ENCODE results near the gene CTBP1.

CTBP1 gene

GRCh38 chr4:1207603-1208265 lies 41.2 kb downstream of the CTBP1 start:
- no peak for DNase-seq

DNA sequence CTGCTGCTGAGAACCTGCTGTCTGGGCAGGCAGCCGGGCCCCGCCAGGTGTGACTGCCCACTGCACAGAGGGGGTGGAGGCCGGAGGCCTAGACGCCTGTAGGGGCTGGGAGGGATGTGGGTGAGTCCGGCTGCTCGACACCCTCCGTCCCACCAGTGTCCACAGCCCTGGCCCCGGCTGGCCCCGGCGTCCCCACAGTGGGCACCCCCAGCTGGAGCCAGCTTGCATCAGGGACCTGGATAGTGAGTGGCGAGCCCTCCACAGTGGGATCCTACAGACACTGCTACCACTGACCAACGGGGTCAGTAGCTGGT lies 41.8 kb downstream of the CTBP1 start:
- DNase-seq = no peak

DNA sequence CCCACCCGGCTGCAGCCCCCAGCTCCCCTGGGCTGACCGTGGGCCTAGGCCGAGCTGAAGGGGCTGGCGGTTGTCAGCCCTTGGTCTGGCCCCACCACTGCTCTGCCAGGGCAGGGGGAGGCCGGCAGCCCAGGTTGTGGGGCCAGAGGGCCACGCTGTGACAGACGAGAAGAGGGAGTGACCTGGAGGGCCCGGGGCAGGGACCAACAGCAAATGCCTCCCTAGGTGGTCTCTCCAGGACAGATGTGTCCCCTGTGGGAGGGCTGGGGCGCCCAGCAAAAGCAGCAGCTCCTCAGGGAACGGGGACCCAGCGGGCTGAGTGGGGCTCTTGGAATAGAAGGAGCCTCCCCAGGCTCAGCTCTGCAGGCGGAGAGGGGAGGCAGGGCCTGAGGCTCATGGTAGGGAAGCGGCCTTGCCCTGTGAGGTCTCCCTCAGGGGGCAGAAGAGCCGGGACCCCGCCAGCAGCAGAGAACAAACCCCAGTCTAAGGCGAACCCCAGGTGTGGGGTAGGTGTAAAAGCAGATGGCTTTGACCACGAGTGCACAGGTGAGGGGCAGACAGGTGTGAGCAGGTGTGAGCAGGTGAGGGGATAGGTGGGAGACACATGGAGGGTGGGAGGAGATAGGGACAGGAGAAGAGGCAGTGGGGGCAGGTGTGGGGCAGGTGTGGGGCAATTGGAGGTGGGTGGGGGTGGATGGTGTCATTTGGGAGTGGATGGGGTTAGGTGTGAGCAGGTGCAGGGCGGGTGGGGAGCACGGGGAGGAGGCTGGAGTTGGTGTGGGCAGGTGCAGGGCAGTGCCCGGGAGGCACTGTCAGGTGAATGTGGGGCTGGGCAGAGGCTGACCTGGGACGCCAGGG lies 42.4 kb downstream of the CTBP1 start:
- no peak for DNase-seq

GRCh38 chr4:1205586-1206298 lies 43.2 kb downstream of the CTBP1 start:
- no peak for DNase-seq

DNA sequence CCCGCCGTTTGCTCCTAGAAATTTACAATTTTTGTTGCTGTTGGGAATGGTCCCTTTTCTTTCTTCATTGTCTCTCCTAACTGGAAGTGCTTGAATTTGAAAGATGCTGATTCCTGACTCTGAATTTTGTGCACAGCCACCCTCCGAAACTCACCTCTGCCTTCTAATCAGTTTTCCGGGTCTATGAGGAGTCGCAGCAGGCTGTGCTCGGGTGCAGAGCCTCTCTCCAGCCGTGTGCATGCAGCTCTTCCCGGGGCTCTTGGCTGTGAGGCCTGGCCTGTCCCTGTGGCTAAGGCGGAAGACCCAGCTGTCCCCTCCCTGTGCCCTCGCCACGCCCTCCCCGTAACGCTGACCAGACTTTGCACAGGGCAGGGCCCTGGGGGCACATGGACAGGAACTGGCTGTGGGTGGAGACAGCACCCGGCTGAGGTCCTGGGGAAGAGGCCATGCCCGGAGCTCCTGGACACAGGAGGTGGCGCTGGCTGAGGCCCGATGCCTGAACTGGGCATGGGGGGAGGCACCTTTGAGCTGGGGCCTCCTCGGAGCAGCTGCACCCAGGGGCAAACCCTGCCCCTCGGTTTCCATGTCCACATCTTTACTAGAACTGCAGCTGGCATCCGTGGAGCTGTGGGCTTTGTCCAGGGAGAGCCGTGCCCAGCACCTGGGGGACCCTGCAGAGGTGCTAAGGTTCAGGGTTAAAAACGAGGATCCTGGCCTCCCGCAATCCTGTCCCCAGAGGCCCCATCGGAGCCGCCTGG lies 43.9 kb downstream of the CTBP1 start:
- no peak for DNase-seq

- no peak for DNase-seq
These were observed 44.6 kb downstream of the CTBP1 start for GRCh38 chr4:1204286-1204827.

DNA sequence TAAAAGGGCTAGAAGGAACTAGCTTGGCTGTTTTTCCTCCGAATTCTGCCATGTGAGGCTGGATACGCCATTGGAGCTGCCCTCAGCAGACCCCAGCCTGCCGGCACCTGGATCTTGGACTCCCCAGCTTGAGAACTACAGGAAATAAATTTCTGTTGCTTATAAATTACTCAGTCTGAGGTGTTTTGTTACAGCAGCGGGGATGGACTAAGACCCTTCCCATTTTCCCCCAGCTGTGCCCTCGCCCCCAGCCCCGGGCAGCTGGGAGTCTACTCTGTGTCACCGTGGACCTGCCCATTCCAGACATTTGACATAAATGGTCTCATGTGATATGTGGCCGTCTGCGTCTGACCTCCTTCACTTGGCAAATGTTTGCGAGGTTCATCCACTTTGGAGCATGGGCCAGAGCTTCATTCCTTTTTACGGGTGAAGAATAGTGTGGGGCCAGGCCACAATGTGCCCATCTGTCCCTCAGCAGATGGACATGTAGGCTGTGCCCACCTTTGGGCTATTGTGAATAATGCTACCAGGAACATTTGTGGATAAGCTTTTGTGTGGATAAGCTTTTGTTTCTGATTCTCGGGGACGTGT lies 45.8 kb downstream of the CTBP1 start:
- no peak for DNase-seq

GRCh38 chr4:1202526-1203011 lies 46.4 kb downstream of the CTBP1 start:
- no peak for DNase-seq

DNA sequence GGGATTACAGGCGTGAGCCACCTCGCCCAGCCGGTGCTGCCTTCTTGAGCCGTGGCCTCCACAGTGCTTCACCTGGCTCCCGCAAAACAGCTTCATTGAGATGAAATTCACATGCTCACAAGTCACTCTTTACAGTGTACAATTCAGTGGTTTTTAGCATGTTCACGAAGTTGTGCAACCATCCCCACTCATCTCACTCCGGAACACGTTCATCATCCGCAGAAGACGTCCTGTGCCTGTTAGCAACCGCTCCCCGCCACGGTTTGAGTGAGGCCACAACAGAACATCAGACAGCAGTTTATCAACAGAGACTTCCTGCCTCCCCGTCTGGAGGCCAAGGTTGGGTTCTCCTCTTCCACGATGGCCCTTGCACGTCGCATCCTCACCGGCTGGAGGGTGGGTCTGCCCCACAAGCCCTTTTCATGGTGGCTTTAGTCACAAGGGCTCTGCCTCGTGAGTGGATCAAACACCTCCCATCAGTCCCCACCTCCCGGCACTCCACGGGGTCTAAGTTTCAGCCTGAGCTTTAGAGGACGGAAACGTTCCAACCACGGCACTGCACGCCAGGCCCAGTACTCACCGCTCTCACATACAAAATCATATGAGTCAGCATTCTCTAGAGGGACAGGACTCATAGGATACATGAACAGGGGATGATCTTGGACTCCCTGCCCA lies 46.9 kb downstream of the CTBP1 start:
- DNase-seq = peak; percentile 88

GRCh38 chr4:1200425-1201035 lies 48.4 kb downstream of the CTBP1 start:
- no peak for DNase-seq

- DNase-seq = no peak
These were observed 49.2 kb downstream of the CTBP1 start for GRCh38 chr4:1199556-1200331.

- DNase-seq = no peak
These were observed 50.7 kb downstream of the CTBP1 start for GRCh38 chr4:1198098-1198844.

DNA sequence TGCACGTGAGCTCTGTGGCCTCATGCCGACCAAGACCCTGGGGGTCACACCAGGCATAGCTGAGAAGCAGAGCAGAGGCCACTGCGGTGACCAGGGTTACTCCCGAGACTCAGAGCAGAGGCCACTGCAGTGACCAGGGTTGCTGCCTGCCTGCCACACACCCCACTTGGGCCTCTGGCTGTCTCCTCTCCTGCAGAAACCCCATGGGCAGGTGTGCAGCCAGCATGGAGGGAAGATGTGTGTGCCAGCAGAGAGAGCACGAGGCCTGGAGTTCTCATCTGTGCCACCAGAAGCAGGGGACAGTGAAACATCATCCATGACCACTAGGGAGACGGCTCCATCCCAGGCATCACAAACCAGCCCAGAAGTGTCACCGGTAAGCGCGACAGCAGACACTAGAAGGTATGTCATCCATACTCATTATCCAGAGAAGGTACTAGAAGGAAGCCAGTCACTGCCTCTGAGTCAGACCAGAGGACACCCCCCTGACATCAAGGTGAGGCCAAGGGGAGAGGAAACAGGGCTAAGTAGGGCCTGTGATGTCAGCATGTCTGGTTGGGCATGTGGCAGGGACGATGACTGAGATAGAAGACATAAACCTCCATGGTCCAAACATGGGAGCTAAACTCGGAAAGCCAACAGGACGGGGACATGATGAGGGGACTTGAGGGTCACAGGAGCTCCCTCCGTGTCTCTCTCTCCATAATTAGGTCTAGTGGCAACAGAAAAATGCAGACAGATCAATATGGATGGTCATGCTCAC lies 52.3 kb downstream of the CTBP1 start:
- DNase-seq = no peak

DNA sequence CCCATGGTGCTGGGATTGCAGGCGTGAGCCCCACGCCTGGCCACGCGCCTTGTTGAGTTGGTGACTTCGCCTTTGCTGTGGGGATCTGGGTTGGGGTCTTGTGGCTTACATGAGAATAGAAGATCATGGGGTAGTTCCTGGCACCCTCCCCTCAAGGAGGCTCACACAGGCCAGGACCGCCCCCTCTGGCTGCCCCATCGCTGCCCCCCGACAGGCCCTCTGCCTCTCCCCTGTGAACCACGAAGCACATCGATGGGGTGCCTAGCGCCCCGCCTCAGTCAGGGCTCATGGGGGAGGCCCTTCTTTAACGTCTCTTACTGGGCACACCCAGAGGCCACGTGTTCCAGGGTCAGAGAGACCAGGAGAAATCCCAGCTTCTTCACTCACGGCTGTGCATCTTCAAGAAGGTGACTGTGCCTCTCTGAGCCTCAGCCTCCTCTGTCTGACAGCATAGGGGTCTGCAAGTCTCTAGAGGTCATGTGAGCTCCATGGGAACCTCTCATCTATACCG lies 53.0 kb downstream of the CTBP1 start:
- no peak for DNase-seq

- no peak for DNase-seq
These were observed 53.7 kb downstream of the CTBP1 start for GRCh38 chr4:1195109-1195671.

GRCh38 chr4:1194010-1194900 lies 54.7 kb downstream of the CTBP1 start:
- no peak for DNase-seq

Data from CD4-positive, alpha-beta T cell treated with Interleukin-12 subunit alpha and Interleukin-12 subunit beta, for 1 hour (primary cell).